K562 (cell line): ENCODE measurements around the gene AHCYL1. TPM values are rescaled to one million over a fixed set of nuclear protein-coding genes. Genes with fewer than 3 reads are reported as not detected.

Experiments used
- ARNT ChIP-seq, 2 experiments: fragments of 450-650 bp; IDR thresholded peaks; 2 replicates each; pipeline ENCODE4 v1.6.1; 2016; ENCODE audit warnings: mild to moderate bottlenecking in 1 of 2
- ATF1 ChIP-seq, 2 experiments: fragments of 450-650 bp in 1 of 2; IDR thresholded peaks; 2 replicates each; pipeline ENCODE4 v1.6.1; 2016; ENCODE audit warnings: missing compliant biosample characterization in 1 of 2, missing genetic modification characterization in 1 of 2
- ATF7 ChIP-seq: fragments of 450-650 bp; IDR thresholded peaks from 2 replicates; pipeline ENCODE4 v1.7.1; 2014; ENCODE audit warnings: mild to moderate bottlenecking, moderate library complexity
- ELF1 ChIP-seq: fragments of 200-800 bp; sonication (Bioruptor generic); IDR thresholded peaks from 2 replicates; pipeline ENCODE4 v1.6.1; 2016; ENCODE audit warnings: missing genetic modification characterization, missing compliant biosample characterization
- GTF2A2 ChIP-seq: IDR thresholded peaks from 2 replicates; pipeline ENCODE4 v1.6.1; 2016; ENCODE audit warnings: mild to moderate bottlenecking, missing genetic modification characterization, missing compliant biosample characterization
- GTF2F1 ChIP-seq: IDR thresholded peaks from 2 replicates; pipeline ENCODE4 v1.6.1; 2011; ENCODE audit warnings: low read depth, low read length, improper control_type of control experiment
- HDGF ChIP-seq: fragments of 450-650 bp; IDR thresholded peaks from 2 replicates; pipeline ENCODE4 v1.6.1; 2016
- HMG20B ChIP-seq: fragments of 250-450 bp; sonication (Bioruptor Pico); IDR thresholded peaks from 2 replicates; pipeline ENCODE4 v1.5.0; 2021; ENCODE audit warnings: mild to moderate bottlenecking
- HNRNPH1 ChIP-seq: fragments of 200-400 bp; formaldehyde crosslinking; optimal IDR thresholded peaks from 2 replicates; pipeline ENCODE3; 2017; ENCODE audit warnings: low read depth, mild to moderate bottlenecking, low read length, moderate library complexity
- IRF9 ChIP-seq: fragments of 450-650 bp; IDR thresholded peaks from 2 replicates; pipeline ENCODE4 v1.6.1; 2016; ENCODE audit warnings: missing biosample characterization, missing genetic modification characterization
- KAT8 ChIP-seq: fragments of 450-650 bp; IDR thresholded peaks from 2 replicates; pipeline ENCODE4 v1.6.1; 2016; ENCODE audit warnings: low read depth, mild to moderate bottlenecking
- L3MBTL2 ChIP-seq: fragments of 450-650 bp; IDR thresholded peaks from 2 replicates; pipeline ENCODE4 v1.6.1; 2016; ENCODE audit warnings: mild to moderate bottlenecking, moderate library complexity
- LEF1 ChIP-seq: fragments of 450-650 bp; IDR thresholded peaks from 2 replicates; pipeline ENCODE4 v1.6.1; 2016; ENCODE audit warnings: mild to moderate bottlenecking
- MXI1 ChIP-seq: IDR thresholded peaks from 2 replicates; pipeline ENCODE4 v1.6.1; 2011; ENCODE audit warnings: low read depth, mild to moderate bottlenecking, improper control_type of control experiment, low read length
- PCBP2 ChIP-seq: fragments of 200-400 bp; formaldehyde crosslinking; IDR thresholded peaks from 2 replicates; pipeline ENCODE4 v1.6.1; 2018; ENCODE audit warnings: low read length, low read depth, mild to moderate bottlenecking, moderate library complexity; ENCODE audit not compliant: poor library complexity, severe bottlenecking
- RBBP5 ChIP-seq: fragments of 200-600 bp; sonication (generic); IDR thresholded peaks from 2 replicates; pipeline ENCODE4 v1.6.1; 2012; ENCODE audit warnings: borderline replicate concordance, mild to moderate bottlenecking, low read length, control low read depth, inconsistent platforms; ENCODE audit not compliant: insufficient read depth, poor library complexity, severe bottlenecking
- SMAD1 ChIP-seq: fragments of 150-350 bp; IDR thresholded peaks from 2 replicates; pipeline ENCODE4 v1.6.1; 2014; ENCODE audit warnings: low read length, low read depth; ENCODE audit not compliant: partially characterized antibody
- STAT5A ChIP-seq: IDR thresholded peaks from 2 replicates; pipeline ENCODE4 v1.6.1; 2012; ENCODE audit warnings: low read length, inconsistent platforms, borderline replicate concordance
- TAF7 ChIP-seq: fragments of 450-650 bp; IDR thresholded peaks from 2 replicates; pipeline ENCODE4 v1.6.1; 2016; ENCODE audit warnings: missing genetic modification characterization, missing compliant biosample characterization
- TARDBP ChIP-seq: fragments of 450-650 bp; IDR thresholded peaks from 2 replicates; pipeline ENCODE4 v1.6.1; 2016
- ZBTB9 ChIP-seq: fragments of 450-650 bp; formaldehyde crosslinking; IDR thresholded peaks from 2 replicates; pipeline ENCODE4 v1.4.0; 2020; ENCODE audit warnings: mild to moderate bottlenecking, moderate library complexity
- ZEB2 ChIP-seq: fragments of 450-650 bp; IDR thresholded peaks from 2 replicates; pipeline ENCODE4 v1.6.1; 2016
- ZNF197 ChIP-seq: fragments of 200-800 bp; sonication (Bioruptor generic); IDR thresholded peaks from 2 replicates; pipeline ENCODE4 v1.6.1; 2016; ENCODE audit warnings: low read depth, missing genetic modification characterization, missing compliant biosample characterization
- ZNF239 ChIP-seq: fragments of 250-450 bp; sonication (Bioruptor Pico); IDR thresholded peaks from 2 replicates; pipeline ENCODE4 v1.4.0; 2020; ENCODE audit warnings: mild to moderate bottlenecking
- ZNF408 ChIP-seq: fragments of 250-450 bp; sonication (Bioruptor Pico); IDR thresholded peaks from 2 replicates; pipeline ENCODE4 v1.4.0; 2020; ENCODE audit warnings: low read depth, mild to moderate bottlenecking, moderate library complexity
- ZNF76 ChIP-seq: fragments of 250-450 bp; sonication (Bioruptor Pico); IDR thresholded peaks from 2 replicates; pipeline ENCODE4 v1.4.0; 2020; ENCODE audit warnings: mild to moderate bottlenecking, moderate library complexity, borderline replicate concordance
- ZNF77 ChIP-seq: fragments of 250-450 bp; sonication (Bioruptor Pico); IDR thresholded peaks from 2 replicates; pipeline ENCODE4 v1.5.0; 2020
- polyA plus RNA-seq, 8 experiments: library from polyadenylated mRNA; depleted of rRNA in 4 of 8; stranded (reverse) in 5 of 8; unstranded in 3 of 8; fragments of >200 nt; fragmentation: Nextera tagmentation in 2 of 8; fragmentation: Illumina TruSeq in 1 of 8; extraction: Ambion mirVana in 2 of 8; extraction: Trizol in 1 of 8; gene quantifications; 2 replicates each; pipeline versions ENCODE4 v1.2.1 to v1.2.3, GENCODE V29; 2011 to 2014; ENCODE audit warnings: inconsistent platforms in 1 of 8, missing spikeins in 1 of 8
- total RNA-seq, 7 experiments: library from RNA; depleted of rRNA in 6 of 7; stranded (reverse); fragments of >200 nt in 6 of 7; fragmentation: Illumina TruSeq in 2 of 7; extraction: Trizol in 2 of 7; gene quantifications; 2 replicates each; pipeline versions ENCODE4 v1.2.1 to v1.2.3, GENCODE V29; 2011 to 2021; ENCODE audit warnings: low replicate concordance in 1 of 7
- TF ChIP-seq, protein P1 (sequence below), 2 experiments: fragments of 450-650 bp; conservative IDR thresholded peaks; 2 replicates each; pipeline ENCODE4 v1.6.1; 2017; ENCODE audit warnings: mild to moderate bottlenecking in 2 of 2, moderate library complexity in 2 of 2

Gene AHCYL1
- total and polyA plus RNA-seq, 9 of the 15 experiments (the other 6 are each of a cell fraction or from before 2014, with no cell fraction given): 27.3 to 118 (median 44.5) TPM

DNA sequence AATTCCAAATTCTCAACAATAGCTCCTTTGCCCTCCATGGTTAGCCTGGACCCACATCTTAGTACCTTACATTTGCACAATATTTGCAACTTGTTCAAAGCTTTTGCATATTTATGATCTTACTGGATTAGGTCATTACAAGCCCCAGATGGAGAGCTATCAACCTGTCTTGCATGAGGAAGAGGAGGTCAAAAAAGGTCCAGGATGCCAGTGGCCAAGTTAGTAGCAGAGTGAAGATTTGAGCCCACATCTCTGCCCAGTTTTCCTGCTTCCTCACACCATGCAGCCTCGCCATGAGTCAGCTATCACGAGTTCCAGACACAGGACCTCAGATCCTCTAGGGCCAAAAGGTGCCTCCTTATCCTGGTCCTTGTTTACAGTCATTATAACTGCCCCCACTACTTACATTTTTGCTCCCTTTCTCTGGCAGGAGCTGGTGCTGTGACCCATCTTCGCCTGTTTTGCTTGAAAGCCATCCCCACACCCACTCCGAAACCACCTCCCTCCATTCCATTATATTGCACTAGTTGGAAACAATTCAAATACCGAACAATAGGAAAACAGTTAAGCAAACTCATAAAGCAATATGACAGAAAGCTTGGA is 5.0 kb upstream of the AHCYL1 start (continued):
- TF ChIP-seq ZEB2 (peak; percentile 46; the same call in 1 of the 2 replicates), TARDBP (no peak), ZBTB9 (CRISPR knock-in tag) (0 out of 2 replicates have a peak, but pooled peaks have one; percentile 29), LEF1 (peak; percentile 69), ELF1 (tag) (0 out of 2 replicates have a peak, but pooled peaks have one; percentile 13), SMAD1 (peak; percentile 15), HMG20B (CRISPR knock-in tag) (no peak), ARNT (IDR thresholded peaks at IDR 0.05) (peak in 1 of 2 experiments; percentile 71; a peak in 1 of 4 replicates), PCBP2 (no peak), STAT5A (no peak), TAF7 (peak; percentile 39; the same call in 1 of the 2 replicates), ZNF239 (CRISPR knock-in tag) (peak; percentile 26; the same call in 1 of the 2 replicates), GTF2A2 (peak; percentile 38; the same call in 1 of the 2 replicates), ATF1 (CRISPR knock-in tag; IDR thresholded peaks at IDR 0.05) (no peak), ATF1 (tag; IDR thresholded peaks at IDR 0.05) (no peak), KAT8 (no peak), MXI1 (no peak), L3MBTL2 (peak; percentile 95), HDGF (peak; percentile 62; the same call in 1 of the 2 replicates), RBBP5 (peak; percentile 35), GTF2F1 (no peak), ZNF197 (CRISPR knock-in tag) (peak; percentile 75; the same call in 1 of the 2 replicates), ZNF77 (CRISPR knock-in tag) (no peak), ZNF76 (CRISPR knock-in tag) (0 out of 2 replicates have a peak, but pooled peaks have one; percentile 71), IRF9 (tag) (0 out of 2 replicates have a peak, but pooled peaks have one; percentile 37), ZNF408 (CRISPR knock-in tag) (no peak), ATF7 (0 out of 2 replicates have a peak, but pooled peaks have one; percentile 58), HNRNPH1 (no peak)
- TF ChIP-seq, protein P1, sequence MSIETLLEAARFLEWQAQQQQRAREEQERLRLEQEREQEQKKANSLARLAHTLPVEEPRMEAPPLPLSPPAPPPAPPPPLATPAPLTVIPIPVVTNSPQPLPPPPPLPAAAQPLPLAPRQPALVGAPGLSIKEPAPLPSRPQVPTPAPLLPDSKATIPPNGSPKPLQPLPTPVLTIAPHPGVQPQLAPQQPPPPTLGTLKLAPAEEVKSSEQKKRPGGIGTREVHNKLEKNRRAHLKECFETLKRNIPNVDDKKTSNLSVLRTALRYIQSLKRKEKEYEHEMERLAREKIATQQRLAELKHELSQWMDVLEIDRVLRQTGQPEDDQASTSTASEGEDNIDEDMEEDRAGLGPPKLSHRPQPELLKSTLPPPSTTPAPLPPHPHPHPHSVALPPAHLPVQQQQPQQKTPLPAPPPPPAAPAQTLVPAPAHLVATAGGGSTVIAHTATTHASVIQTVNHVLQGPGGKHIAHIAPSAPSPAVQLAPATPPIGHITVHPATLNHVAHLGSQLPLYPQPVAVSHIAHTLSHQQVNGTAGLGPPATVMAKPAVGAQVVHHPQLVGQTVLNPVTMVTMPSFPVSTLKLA (conservative IDR thresholded peaks at IDR 0.05): peak; percentile 46 to 75
